Caco-2 (cell line): Measurements from ENCODE around the gene GHITM. TPM values are rescaled to one million over a fixed set of nuclear protein-coding genes. Genes with fewer than 3 reads are reported as not detected.

Experiments used
- BruUV-seq: library from RNA; stranded (reverse); fragments of 400-500 nt; replicated peaks from 2 replicates; lab custom pipeline; 2021; lab: Mats Ljungman, UMichigan
- CTCF ChIA-PET: fragments of 300-600 bp; sonication (Branson Sonifier 250); formaldehyde crosslinking; loops from one replicate; lab custom pipeline; 2022; ENCODE audit warnings: antibody characterized with exemption; lab: Charles Lee
- POLR2A ChIA-PET: fragments of 300-600 bp; sonication (Branson Sonifier 250); formaldehyde crosslinking; loops from one replicate; lab custom pipeline; 2022; ENCODE audit warnings: antibody characterized with exemption; lab: Charles Lee
- DNase-seq, 2 experiments: peaks; one replicate each; pipeline versions ENCODE4 v3.0.0 to v3.0.0-alpha.2; 2020 to 2022
- H3K27me3 ChIP-seq: replicated peaks from 2 replicates; pipeline ENCODE4 v1.6.0; 2011; ENCODE audit warnings: low read length; ENCODE audit not compliant: control insufficient read depth, insufficient read depth
- H3K36me3 ChIP-seq: 2 replicates; pipeline ENCODE4 v1.5.1; 2011; ENCODE audit warnings: low read length; ENCODE audit not compliant: control insufficient read depth, insufficient read depth
- H3K4me1 ChIP-seq: fragments of 250-450 bp; sonication (Bioruptor Pico); 2 replicates; pipeline ENCODE4 v1.5.1; 2020; ENCODE audit warnings: mild to moderate bottlenecking
- H3K4me3 ChIP-seq: 2 replicates; pipeline ENCODE4 v1.5.1; 2011; ENCODE audit warnings: low read depth, mild to moderate bottlenecking, control low read depth, low read length
- H3K9me3 ChIP-seq: fragments of 250-450 bp; sonication (Bioruptor Pico); 2 replicates; pipeline ENCODE4 v1.5.1; 2020; ENCODE audit warnings: mild to moderate bottlenecking, moderate library complexity
- H3K27ac Mint-ChIP-seq: one replicate; pipeline ENCODE4 v1.8.0; 2022; ENCODE audit warnings: mixed read lengths; ENCODE audit not compliant: unreplicated experiment
- H3K27me3 Mint-ChIP-seq: one replicate; pipeline ENCODE4 v1.8.0; 2022; ENCODE audit warnings: mixed read lengths; ENCODE audit not compliant: insufficient read depth, unreplicated experiment
- H3K36me3 Mint-ChIP-seq: one replicate; pipeline ENCODE4 v1.8.0; 2022; ENCODE audit warnings: mild to moderate bottlenecking, mixed read lengths; ENCODE audit not compliant: insufficient read depth, unreplicated experiment
- H3K4me1 Mint-ChIP-seq: one replicate; pipeline ENCODE4 v1.8.0; 2022; ENCODE audit warnings: low read depth, mixed read lengths; ENCODE audit not compliant: unreplicated experiment
- H3K4me3 Mint-ChIP-seq: one replicate; pipeline ENCODE4 v1.8.0; 2022; ENCODE audit warnings: mild to moderate bottlenecking, moderate library complexity, mixed read lengths; ENCODE audit not compliant: unreplicated experiment
- H3K9me3 Mint-ChIP-seq: one replicate; pipeline ENCODE4 v1.8.0; 2022; ENCODE audit warnings: mixed read lengths; ENCODE audit not compliant: unreplicated experiment
- intact Hi-C: fragments of 100-400 bp; cut with micrococcal nuclease; formaldehyde crosslinking; loops from one replicate; pipeline ENCODE4 v1.10.0; 2022; ENCODE audit not compliant: unreplicated experiment
- total RNA-seq: library from RNA; stranded (reverse); gene quantifications from 2 replicates; pipeline ENCODE4 v1.2.3, GENCODE V29; 2022
- TF ChIP-seq, protein P1 (sequence below), 2 experiments: fragments of 200-600 bp in 1 of 2; IDR thresholded peaks; 1 replicate in 1 of 2; 2 replicates in 1 of 2; pipeline versions ENCODE4 v1.5.1 to v1.8.0; 2011 to 2022; ENCODE audit warnings: antibody characterized with exemption in 1 of 2, control low read depth in 1 of 2, inconsistent platforms in 1 of 2, low read depth in 1 of 2, low read length in 1 of 2, mild to moderate bottlenecking in 1 of 2, moderate library complexity in 1 of 2; ENCODE audit not compliant: insufficient read depth in 1 of 2, severe bottlenecking in 1 of 2, unreplicated experiment in 1 of 2

GHITM gene
- total RNA-seq, 1 experiment from 2014 or later, result 255 TPM

DNA sequence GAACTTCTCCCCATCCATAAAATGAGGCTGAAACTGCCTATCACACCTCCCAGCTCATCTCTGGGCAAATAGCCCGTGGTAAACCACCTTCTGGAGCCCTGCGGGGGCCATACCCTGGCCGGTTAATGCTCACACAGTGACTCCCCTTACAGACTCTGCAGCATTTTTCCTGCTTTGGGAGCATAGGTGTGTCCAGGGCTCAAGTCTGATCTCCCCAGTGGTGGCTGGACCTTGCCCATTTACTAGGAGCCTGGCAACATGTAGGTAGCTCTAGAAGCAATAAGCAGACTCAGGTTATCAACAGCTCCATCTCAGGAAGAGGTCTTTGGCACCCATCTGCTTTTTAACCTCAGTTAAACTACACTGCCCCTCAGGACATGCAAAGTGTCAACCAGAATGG lies 49.5 kb downstream of the GHITM start:
- Mint-ChIP-seq H3K9me3 (no peaks in the 10 kb centered on the region), H3K4me3 (no peak overlapping the region), H3K4me1 (no peaks in the 10 kb centered on the region), H3K36me3 (no peaks in the 10 kb centered on the region), H3K27me3 (peaks cover 15% of the 10 kb centered on the region), H3K27ac (no peak overlapping the region)
- peaks cover 4% of the 10 kb centered on the region; the same call in 1 of the 2 replicates for H3K27me3 ChIP-seq
- ChIA-PET CTCF (no interaction called here), POLR2A (no interaction called here)
- TF ChIP-seq, protein P1, sequence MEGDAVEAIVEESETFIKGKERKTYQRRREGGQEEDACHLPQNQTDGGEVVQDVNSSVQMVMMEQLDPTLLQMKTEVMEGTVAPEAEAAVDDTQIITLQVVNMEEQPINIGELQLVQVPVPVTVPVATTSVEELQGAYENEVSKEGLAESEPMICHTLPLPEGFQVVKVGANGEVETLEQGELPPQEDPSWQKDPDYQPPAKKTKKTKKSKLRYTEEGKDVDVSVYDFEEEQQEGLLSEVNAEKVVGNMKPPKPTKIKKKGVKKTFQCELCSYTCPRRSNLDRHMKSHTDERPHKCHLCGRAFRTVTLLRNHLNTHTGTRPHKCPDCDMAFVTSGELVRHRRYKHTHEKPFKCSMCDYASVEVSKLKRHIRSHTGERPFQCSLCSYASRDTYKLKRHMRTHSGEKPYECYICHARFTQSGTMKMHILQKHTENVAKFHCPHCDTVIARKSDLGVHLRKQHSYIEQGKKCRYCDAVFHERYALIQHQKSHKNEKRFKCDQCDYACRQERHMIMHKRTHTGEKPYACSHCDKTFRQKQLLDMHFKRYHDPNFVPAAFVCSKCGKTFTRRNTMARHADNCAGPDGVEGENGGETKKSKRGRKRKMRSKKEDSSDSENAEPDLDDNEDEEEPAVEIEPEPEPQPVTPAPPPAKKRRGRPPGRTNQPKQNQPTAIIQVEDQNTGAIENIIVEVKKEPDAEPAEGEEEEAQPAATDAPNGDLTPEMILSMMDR (IDR thresholded peaks at IDR 0.05; ENCODE audit: insufficient read depth in 1 of 2, low read depth in 1 of 2, low read length in 1 of 2, severe bottlenecking in 1 of 2, unreplicated experiment in 1 of 2), result no peak
- no peak for DNase-seq
- no peaks in the 10 kb centered on the region for H3K9me3 ChIP-seq
- no TSS peak for BruUV-seq
- H3K4me3 ChIP-seq, result no peak overlapping the region
- no peaks in the 10 kb centered on the region for H3K4me1 ChIP-seq
- intact Hi-C loops, result no loop called here
- no peaks in the 10 kb centered on the region for H3K36me3 ChIP-seq

DNA sequence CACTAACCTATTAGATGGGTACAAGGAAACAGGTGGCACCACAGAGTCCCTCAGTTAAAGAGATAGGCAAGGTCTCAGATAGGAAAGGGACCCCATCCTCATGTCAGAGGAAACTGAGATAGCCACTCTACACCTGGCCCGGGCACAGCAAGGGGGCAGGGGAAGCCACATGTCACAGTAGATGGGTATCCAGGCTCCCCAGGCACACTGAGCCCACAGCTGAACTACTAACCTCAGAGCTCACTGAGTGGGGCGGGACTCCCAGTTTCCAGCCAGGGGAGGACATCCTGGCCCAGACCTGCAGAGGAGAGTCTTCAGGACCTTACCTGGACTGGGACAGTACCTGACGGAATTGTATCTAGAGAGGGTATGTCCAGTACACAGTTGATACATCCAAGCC lies 51.3 kb downstream of the GHITM start:
- peaks cover 17% of the 10 kb centered on the region for H3K27me3 Mint-ChIP-seq
- H3K4me3 Mint-ChIP-seq, result no peak overlapping the region
- no peaks in the 10 kb centered on the region for H3K4me1 Mint-ChIP-seq
- Histone ChIP-seq H3K36me3 (no peaks in the 10 kb centered on the region), H3K4me3 (no peak overlapping the region), H3K9me3 (no peaks in the 10 kb centered on the region), H3K4me1 (no peaks in the 10 kb centered on the region), H3K27me3 (peaks cover 7% of the 10 kb centered on the region)
- intact Hi-C loops, result no loop called here
- H3K9me3 Mint-ChIP-seq, result no peaks in the 10 kb centered on the region
- ChIA-PET CTCF (no interaction called here), POLR2A (no interaction called here)
- TF ChIP-seq, protein P1 (IDR thresholded peaks at IDR 0.05; ENCODE audit: insufficient read depth in 1 of 2, low read depth in 1 of 2, low read length in 1 of 2, severe bottlenecking in 1 of 2, unreplicated experiment in 1 of 2), result no peak
- DNase-seq, result no peak
- H3K36me3 Mint-ChIP-seq, result no peaks in the 10 kb centered on the region
- H3K27ac Mint-ChIP-seq, result no peak overlapping the region
- no TSS peak for BruUV-seq

DNA sequence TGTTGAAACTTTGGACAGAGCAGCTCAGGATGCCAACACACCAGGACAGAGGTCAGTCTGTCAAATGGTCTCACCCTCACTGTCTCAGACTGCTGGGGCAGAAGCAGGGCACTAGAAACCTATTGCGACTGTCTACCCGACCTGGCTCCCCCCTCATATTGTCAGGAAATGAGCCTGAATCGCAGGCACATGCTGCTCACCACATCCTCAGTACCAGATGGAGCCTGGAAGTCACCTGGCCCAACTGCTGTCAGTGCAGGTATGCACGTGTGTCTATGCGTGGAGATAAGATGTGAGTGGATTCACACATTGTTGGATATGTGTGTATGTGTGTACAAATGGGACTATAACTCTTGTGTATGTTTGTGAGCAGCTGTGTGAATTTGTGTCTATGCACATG lies 51.8 kb downstream of the GHITM start:
- Histone ChIP-seq H3K27me3 (peaks cover 9% of the 10 kb centered on the region), H3K4me1 (no peaks in the 10 kb centered on the region), H3K36me3 (no peaks in the 10 kb centered on the region), H3K4me3 (no peak overlapping the region), H3K9me3 (no peaks in the 10 kb centered on the region)
- Mint-ChIP-seq H3K4me1 (no peaks in the 10 kb centered on the region), H3K27me3 (peaks cover 20% of the 10 kb centered on the region), H3K36me3 (no peaks in the 10 kb centered on the region), H3K4me3 (no peak overlapping the region), H3K27ac (no peak overlapping the region), H3K9me3 (no peaks in the 10 kb centered on the region)
- POLR2A ChIA-PET, result no interaction called here
- BruUV-seq, result no TSS peak
- CTCF ChIA-PET, result no interaction called here
- intact Hi-C loops, result no loop called here
- DNase-seq, result no peak
- TF ChIP-seq, protein P1 (IDR thresholded peaks at IDR 0.05; ENCODE audit: insufficient read depth in 1 of 2, low read depth in 1 of 2, low read length in 1 of 2, severe bottlenecking in 1 of 2, unreplicated experiment in 1 of 2), result no peak
